Sciatic nerve (tissue), 2 donors: ENCODE measurements around the gene PDE6B. TPM values are rescaled to one million over a fixed set of nuclear protein-coding genes. Genes with fewer than 3 reads are reported as not detected.

Source experiments
- ATAC-seq: fragments of 200-7000 bp; cut with Tn5 transposase; one replicate; pipeline ENCODE4 v1.9.1; 2020; ENCODE audit warnings: mild to moderate bottlenecking, moderate library complexity
- DNase-seq: peaks from one replicate; pipeline ENCODE4 v3.0.0-alpha.2; 2020; ENCODE audit warnings: low spot score
- intact Hi-C: fragments of 100-400 bp; cut with DNase I; formaldehyde crosslinking; loops from one replicate; pipeline ENCODE4 v1.14.2; 2022
- total RNA-seq: library from RNA; stranded (reverse); fragmentation: NEBNext Ultra II Directional; extraction: Animal tissue kit (Norgen Biotek cat#: 25700); gene quantifications from one replicate; pipeline ENCODE4 v1.2.1, GENCODE V29; 2021
- donor health status: DM: no; HTN: no; CAD: no.
- donor health status: DM: no; HTN: no; CAD: no.

PDE6B gene
- total RNA-seq, 1 donor from 2014 or later: 2.5 TPM

DNA sequence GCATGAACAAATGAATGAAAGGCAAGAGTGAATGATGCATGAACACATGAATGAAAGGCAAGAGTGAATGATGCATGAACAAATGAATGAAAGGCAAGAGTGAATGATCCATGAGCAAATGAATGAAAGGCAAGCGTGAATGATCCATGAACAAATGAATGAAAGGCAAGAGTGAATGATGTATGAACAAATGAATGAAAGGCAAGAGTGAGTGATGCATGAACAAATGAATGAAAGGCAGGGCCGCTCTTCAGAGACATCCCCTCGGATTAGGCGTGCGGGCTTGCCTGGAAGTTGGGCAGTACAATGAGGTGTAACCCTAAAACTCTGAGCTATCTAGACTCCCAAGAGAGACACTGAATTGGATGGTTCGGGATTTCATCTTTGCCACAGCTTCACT lies 84.0 kb downstream of the PDE6B start:
- intact Hi-C loops: no loop called here

DNA sequence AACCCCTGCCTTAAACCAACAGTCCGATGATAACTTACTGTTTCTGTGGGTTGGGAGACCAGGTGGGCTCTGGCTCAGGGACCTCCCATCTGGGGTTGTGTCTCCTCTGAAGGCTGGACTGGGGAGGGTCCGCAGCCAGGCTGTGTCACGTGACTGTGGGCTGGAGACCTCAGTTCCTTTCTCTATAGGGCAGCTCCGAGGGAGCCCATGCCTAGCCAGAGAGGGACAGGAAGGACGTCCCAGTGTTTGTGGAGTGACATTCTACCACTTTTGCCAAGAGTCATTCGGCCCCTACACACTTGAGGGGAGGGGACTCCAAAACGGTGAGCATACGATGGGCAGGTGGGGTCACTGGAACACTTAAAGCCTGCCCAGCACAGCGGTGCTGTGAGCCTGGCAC lies 84.7 kb downstream of the PDE6B start:
- DNase-seq: no peak
- ATAC-seq: no peak
- intact Hi-C loops: no loop called here

More for the DNA sequence above, 84.0 kb downstream of the PDE6B start:
- no peak for DNase-seq
- no peak for ATAC-seq

DNA sequence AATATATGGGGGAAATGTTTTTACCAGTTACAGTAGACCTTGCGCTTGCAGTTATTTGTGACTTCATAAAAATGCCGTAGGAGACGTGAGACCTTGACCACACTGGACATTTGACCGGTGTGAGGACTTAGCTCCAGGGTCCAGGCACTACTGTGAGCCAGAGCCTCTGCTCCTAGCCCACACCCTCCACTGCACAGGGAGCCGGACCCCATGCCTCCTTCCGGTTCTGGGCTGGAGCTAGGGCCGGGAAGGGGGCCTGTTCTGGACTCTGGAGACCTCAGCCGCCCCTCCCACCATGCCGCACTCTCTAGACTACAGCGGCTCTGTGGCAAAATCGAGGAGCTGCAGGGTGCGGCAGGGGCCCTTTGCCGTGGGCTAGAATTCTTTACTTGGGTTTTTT lies 85.5 kb downstream of the PDE6B start:
- intact Hi-C loops: no loop called here
- ATAC-seq (no peak), DNase-seq (no peak)

DNA sequence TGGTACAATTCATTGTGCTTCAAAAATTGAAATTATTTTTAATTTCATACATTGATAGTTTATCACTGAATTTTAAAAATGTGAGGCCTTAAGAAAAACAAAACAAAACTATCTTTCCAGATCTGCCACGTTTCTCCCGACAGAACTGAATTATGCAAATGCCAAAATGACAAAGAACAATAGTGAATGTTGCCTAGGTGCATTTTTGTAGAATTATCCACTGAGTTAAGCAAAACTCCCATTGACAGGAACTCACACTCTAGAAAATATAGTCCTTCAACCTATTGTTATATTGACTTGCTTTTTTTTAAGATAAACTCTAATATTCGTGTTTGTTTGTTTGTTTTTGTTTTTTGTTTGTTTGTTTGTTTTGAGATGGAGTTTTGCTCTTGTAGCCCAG lies 86.7 kb downstream of the PDE6B start:
- no peak for DNase-seq
- intact Hi-C loops: no loop called here
- ATAC-seq: no peak

DNA sequence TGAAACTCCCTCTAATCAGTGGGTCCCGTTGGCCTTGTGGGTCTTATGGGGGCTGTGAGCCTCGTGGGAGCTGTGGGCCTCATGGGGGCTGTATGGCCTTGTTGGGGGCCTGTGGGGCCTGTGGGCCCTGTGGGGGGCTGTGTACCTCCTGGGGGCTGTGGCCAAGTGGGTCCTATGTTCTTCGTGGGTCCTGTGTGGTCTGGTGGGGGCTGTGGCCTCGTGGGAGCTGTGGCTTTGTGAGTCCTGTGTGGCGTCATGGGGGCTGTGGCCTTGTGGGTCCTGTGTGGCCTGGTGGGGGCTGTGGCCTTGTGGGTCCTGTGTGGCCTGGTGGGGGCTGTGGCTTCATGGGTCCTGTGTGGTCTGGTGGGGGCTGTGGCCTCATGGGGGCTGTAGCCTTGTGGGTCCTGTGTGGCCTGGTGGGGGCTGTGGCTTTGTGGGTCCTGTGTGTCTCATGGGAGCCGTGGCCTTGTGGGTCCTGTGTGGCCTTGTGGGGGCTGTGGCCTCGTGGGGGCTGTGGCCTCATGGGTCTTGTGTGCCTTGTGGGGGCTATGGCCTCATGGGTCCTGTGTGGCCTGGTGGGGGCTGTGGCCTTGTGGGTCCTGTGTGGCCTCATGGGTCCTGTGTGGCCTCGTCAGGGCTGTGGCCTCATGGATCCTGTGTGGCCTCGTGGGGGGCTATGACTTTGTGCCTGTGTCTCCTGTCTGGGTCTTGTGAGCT lies 87.7 kb downstream of the PDE6B start:
- intact Hi-C loops: no loop called here
- ATAC-seq: no peak

DNA sequence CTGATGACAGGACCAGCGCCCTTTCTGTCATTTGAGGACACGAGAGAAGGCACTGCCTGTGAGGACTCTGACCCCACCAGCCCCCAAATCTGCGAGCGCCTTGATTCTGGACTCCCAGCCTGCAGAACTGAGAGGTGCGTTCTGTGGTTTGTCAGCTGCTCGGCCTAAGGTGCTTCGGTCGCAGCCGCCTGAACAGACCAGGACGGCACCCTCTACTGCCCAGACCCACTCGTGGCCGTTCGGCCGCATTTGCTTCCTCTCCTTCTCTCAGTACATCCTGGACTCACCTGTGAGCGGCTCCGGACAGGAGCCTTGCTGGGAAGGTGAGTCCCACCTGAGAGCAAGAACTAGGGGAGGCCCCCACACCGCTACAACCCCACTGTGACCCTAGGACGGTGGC lies 88.7 kb downstream of the PDE6B start:
- intact Hi-C loops: no loop called here
- ATAC-seq (no peak), DNase-seq (no peak)

More for the DNA sequence above, 87.7 kb downstream of the PDE6B start:
- no peak for DNase-seq

DNA sequence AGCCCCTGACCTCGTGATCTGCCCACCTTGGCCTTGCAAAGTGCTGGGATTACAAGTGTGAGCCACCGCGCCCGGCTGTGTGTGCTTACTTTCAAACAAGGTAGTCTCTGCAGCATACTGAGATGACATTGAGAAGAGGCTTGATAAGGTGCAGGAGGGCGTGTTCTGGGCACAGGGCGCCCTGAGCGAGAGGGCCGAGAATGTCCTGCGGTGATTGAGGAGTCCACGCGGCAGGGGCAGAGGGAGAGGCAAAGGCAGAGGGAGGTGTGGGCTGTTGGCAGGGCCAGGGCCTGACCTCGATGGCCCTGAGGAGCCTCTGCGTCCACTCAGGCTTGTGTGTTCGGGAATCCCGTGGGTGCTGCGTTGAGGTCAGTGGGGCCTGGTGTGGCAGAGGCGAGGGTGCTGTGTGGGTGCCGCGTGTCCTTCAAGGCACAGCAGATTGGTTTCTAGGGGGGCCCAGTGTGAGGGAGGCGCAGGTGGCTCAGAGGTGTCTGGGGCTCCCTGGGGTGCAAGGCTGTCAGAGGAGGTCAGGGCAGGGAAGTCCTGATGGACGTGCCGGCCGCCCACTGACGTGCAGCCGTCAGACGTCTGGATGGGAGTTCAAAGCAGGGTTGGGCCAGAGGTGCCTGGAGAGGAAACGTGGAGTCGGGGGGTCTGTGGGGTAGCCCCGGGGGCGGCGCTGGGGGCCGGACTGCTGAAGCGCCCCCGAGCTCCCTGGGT lies 92.4 kb downstream of the PDE6B start:
- DNase-seq (no peak), ATAC-seq (peak; percentile 11)
- intact Hi-C loops: no loop called here

DNA sequence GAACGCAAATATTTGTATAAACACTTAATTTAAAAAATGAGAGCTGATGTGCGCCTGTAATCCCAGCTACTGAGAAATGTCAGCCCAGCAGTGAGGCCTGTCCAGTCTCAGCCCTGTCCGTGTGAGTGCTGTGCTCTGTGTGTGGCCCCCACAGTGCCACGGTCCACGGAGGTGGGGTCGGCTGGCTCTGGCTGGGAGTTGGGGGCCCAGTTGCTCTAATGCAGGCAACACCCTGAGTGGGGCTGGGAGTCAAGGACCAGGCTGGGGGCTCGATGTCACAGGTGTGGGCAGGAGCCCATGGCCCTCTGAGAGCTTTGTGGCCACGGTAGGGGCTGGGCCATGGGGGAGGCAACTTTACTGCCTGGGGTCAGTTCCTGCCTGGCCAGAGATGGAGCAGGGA lies 93.1 kb downstream of the PDE6B start:
- no peak for DNase-seq
- intact Hi-C loops: no loop called here
- ATAC-seq: peak; percentile 9

Other genes with a start within 250 kb of the PDE6B start
- gene ZNF721, start 126.4 kb upstream of the PDE6B start, total RNA-seq: 39.1 TPM
- gene PIGG, start 126.4 kb upstream of the PDE6B start, total RNA-seq: 59.6 TPM
- not detected for gene TMEM271, start 49.3 kb upstream of the PDE6B start, total RNA-seq
- 174 TPM for gene ATP5ME, start 48.7 kb downstream of the PDE6B start, total RNA-seq
- 14.6 TPM for gene MYL5, start 49.0 kb downstream of the PDE6B start, total RNA-seq
- gene SLC49A3, start 63.6 kb downstream of the PDE6B start, total RNA-seq: 11.4 TPM
- gene PCGF3, start 80.3 kb downstream of the PDE6B start, total RNA-seq: 50.3 TPM
- gene CPLX1, start 200.6 kb downstream of the PDE6B start, total RNA-seq: 11.6 TPM